K562 (cell line): Measurements from ENCODE around the gene MME. TPM values are rescaled to one million over a fixed set of nuclear protein-coding genes. Genes with fewer than 3 reads are reported as not detected.

Experiments
- ATAC-seq: fragments of 200-7000 bp; cut with Tn5 transposase; 3 replicates; pipeline ENCODE4 v1.9.1; 2020; ENCODE audit warnings: moderate library complexity
- BruUV-seq: library from RNA; stranded (reverse); fragments of 400-500 nt; replicated peaks from 2 replicates; lab custom pipeline; 2021; lab: Mats Ljungman, UMichigan
- CTCF ChIA-PET: fragments of 300-600 bp; formaldehyde crosslinking; extraction: SDS; loops from one replicate; lab custom pipeline; 2021; ENCODE audit warnings: low intra/inter-chr PET ratio; lab: Yijun Ruan, JAX
- POLR2A ChIA-PET: fragments of 300-600, 350-650 bp; sonication (Branson Sonifier 250); formaldehyde crosslinking; extraction: SDS; loops from one replicate; lab custom pipeline; 2021; ENCODE audit warnings: antibody characterized with exemption, inconsistent platforms; lab: Yijun Ruan, JAX
- DNase-seq, 4 experiments: peaks; one replicate each; pipeline versions ENCODE4 v3.0.0 to v3.0.0-alpha.2; 2011 to 2018; ENCODE audit warnings: low spot score in 3 of 4, mixed read lengths in 3 of 4; ENCODE audit errors: extremely low read depth in 1 of 4
- FAIRE-seq: peaks from 2 replicates; lab custom pipeline; 2011; peaks lifted over from hg19 to GRCh38; lab: Jason Lieb, UNC
- H2AFZ ChIP-seq: 2 replicates; pipeline ENCODE4 v1.6.0; 2011; ENCODE audit warnings: low read depth, low read length, control low read depth, inconsistent platforms
- H3K27ac ChIP-seq: fragments of 200-600 bp; 3 replicates; pipeline ENCODE4 v1.8.0; 2011; ENCODE audit warnings: low read depth, mild to moderate bottlenecking, control low read depth, inconsistent platforms, low read length, moderate library complexity, mixed read lengths; ENCODE audit errors: extremely low read depth
- H3K27me3 ChIP-seq, 2 experiments: fragments of 300-600 bp in 1 of 2; 2 replicates in 1 of 2; 3 replicates in 1 of 2; pipeline versions ENCODE4 v1.6.0 to v1.8.0; 2011; ENCODE audit warnings: inconsistent platforms in 2 of 2, low read length in 2 of 2, mild to moderate bottlenecking in 1 of 2, mixed read lengths in 1 of 2, moderate library complexity in 1 of 2; ENCODE audit not compliant: control insufficient read depth in 2 of 2, insufficient read depth in 2 of 2
- H3K36me3 ChIP-seq: fragments of 300-600 bp; 3 replicates; pipeline ENCODE4 v1.8.0; 2011; ENCODE audit warnings: mild to moderate bottlenecking, low read length, inconsistent platforms; ENCODE audit not compliant: control insufficient read depth, insufficient read depth
- H3K4me1 ChIP-seq, 2 experiments: fragments of 200-600 bp in 1 of 2; replicated peaks in 1 of 2; 2 replicates in 1 of 2; 3 replicates in 1 of 2; pipeline versions ENCODE4 v1.5.1 to v1.8.0; 2011; ENCODE audit warnings: inconsistent platforms in 2 of 2, low read length in 2 of 2, mild to moderate bottlenecking in 1 of 2, mixed read lengths in 1 of 2, moderate library complexity in 1 of 2; ENCODE audit not compliant: control insufficient read depth in 2 of 2, insufficient read depth in 2 of 2
- H3K4me2 ChIP-seq: 2 replicates; pipeline ENCODE4 v1.6.1; 2011; ENCODE audit warnings: low read length, control low read depth, inconsistent platforms, mixed read lengths; ENCODE audit not compliant: insufficient read depth
- H3K4me3 ChIP-seq: fragments of 200-600 bp; sonication (generic), shearing (Covaris generic); 2 replicates; pipeline ENCODE4 v1.5.1; 2016; ENCODE audit warnings: control low read depth, inconsistent platforms
- H3K79me2 ChIP-seq: fragments of 200-600 bp; 3 replicates; pipeline ENCODE4 v1.8.0; 2011; ENCODE audit warnings: low read length, inconsistent platforms; ENCODE audit not compliant: control insufficient read depth, insufficient read depth
- H3K9ac ChIP-seq, 2 experiments: 2 replicates each; pipeline versions ENCODE4 v1.6.0 to v1.6.1; 2011; ENCODE audit warnings: low read depth in 2 of 2, low read length in 2 of 2, control low read depth in 1 of 2, inconsistent platforms in 1 of 2, mild to moderate bottlenecking in 1 of 2, mixed read lengths in 1 of 2; ENCODE audit not compliant: insufficient read depth in 1 of 2
- H3K9me1 ChIP-seq: one replicate; pipeline ENCODE4 v1.6.0; 2011; ENCODE audit warnings: inconsistent platforms, mild to moderate bottlenecking, low read length, moderate library complexity; ENCODE audit not compliant: control insufficient read depth, insufficient read depth
- H3K9me3 ChIP-seq: replicated peaks from 2 replicates; pipeline ENCODE4 v1.5.1; 2011; ENCODE audit warnings: low read depth, low read length, inconsistent platforms; ENCODE audit not compliant: control insufficient read depth, insufficient read depth
- H4K20me1 ChIP-seq: replicated peaks from 2 replicates; pipeline ENCODE4 v1.6.1; 2011; ENCODE audit warnings: low read length, inconsistent platforms, mixed read lengths; ENCODE audit not compliant: control insufficient read depth, insufficient read depth
- CBX2 ChIP-seq: fragments of 200-600 bp; sonication (generic); IDR thresholded peaks from one replicate; pipeline ENCODE4 v1.6.1; 2012; ENCODE audit warnings: mild to moderate bottlenecking, low read length, inconsistent platforms; ENCODE audit not compliant: insufficient read depth, poor library complexity, severe bottlenecking
- CEBPG ChIP-seq, 3 experiments: fragments of 200-800 bp in 1 of 3; sonication (Bioruptor generic) in 1 of 3; sonication (generic) in 1 of 3; formaldehyde crosslinking in 1 of 3; IDR thresholded peaks in 2 of 3; conservative IDR thresholded peaks in 1 of 3; 2 replicates each; pipeline versions ENCODE4 v1.6.1 to v1.8.0; 2016 to 2022; ENCODE audit warnings: missing compliant biosample characterization in 2 of 3, missing genetic modification characterization in 2 of 3, mild to moderate bottlenecking in 1 of 3, missing genetic modification reagents in 1 of 3
- CHD4 ChIP-seq: fragments of 200-600 bp; sonication (generic); IDR thresholded peaks from 3 replicates; pipeline ENCODE4 v1.6.1; 2012; ENCODE audit warnings: low read depth, mild to moderate bottlenecking, mixed read lengths, low read length, inconsistent platforms; ENCODE audit not compliant: insufficient read depth, insufficient replicate concordance, poor library complexity, severe bottlenecking
- FOSL1 ChIP-seq: fragments of 200-800 bp; sonication (Bioruptor generic); conservative IDR thresholded peaks from 2 replicates; pipeline ENCODE4 v1.6.1; 2016; ENCODE audit warnings: missing genetic modification characterization, missing compliant biosample characterization
- GABPA ChIP-seq: fragments of 200-800 bp; sonication (Bioruptor generic); conservative IDR thresholded peaks from 2 replicates; pipeline ENCODE4 v1.6.1; 2016; ENCODE audit warnings: low read depth, missing genetic modification characterization, missing compliant biosample characterization
- GATAD2A ChIP-seq: fragments of 450-650 bp; IDR thresholded peaks from 2 replicates; pipeline ENCODE4 v1.6.1; 2017
- HMGXB4 ChIP-seq: sonication (generic); formaldehyde crosslinking; IDR thresholded peaks from 2 replicates; pipeline ENCODE4 v1.8.1; 2023; ENCODE audit warnings: mild to moderate bottlenecking, missing genetic modification reagents
- MAZ ChIP-seq, 2 experiments: fragments of 450-650 bp in 1 of 2; sonication (generic) in 1 of 2; formaldehyde crosslinking; IDR thresholded peaks in 1 of 2; conservative IDR thresholded peaks in 1 of 2; 2 replicates each; pipeline versions ENCODE4 v1.4.0 to v1.5.0; 2020; ENCODE audit warnings: mild to moderate bottlenecking in 1 of 2, missing genetic modification reagents in 1 of 2
- MCM5 ChIP-seq: fragments of 450-650 bp; IDR thresholded peaks from 2 replicates; pipeline ENCODE4 v1.6.1; 2016; ENCODE audit warnings: low read depth
- NRF1 ChIP-seq, 2 experiments: fragments of 450-650 bp; IDR thresholded peaks in 1 of 2; conservative IDR thresholded peaks in 1 of 2; 2 replicates each; pipeline ENCODE4 v1.6.1; 2014; ENCODE audit warnings: mild to moderate bottlenecking in 2 of 2
- SFPQ ChIP-seq: fragments of 200-400 bp; formaldehyde crosslinking; IDR thresholded peaks from 2 replicates; pipeline ENCODE4 v1.6.1; 2017; ENCODE audit warnings: mild to moderate bottlenecking, low read depth, low read length, moderate library complexity
- ZBTB8A ChIP-seq: fragments of 450-650 bp; IDR thresholded peaks from 2 replicates; pipeline ENCODE4 v1.6.1; 2018; ENCODE audit warnings: mild to moderate bottlenecking, moderate library complexity; ENCODE audit not compliant: partially characterized antibody
- ZNF175 ChIP-seq: fragments of 200-800 bp; sonication (Bioruptor generic); IDR thresholded peaks from 2 replicates; pipeline ENCODE4 v1.6.1; 2016; ENCODE audit warnings: low read depth, mild to moderate bottlenecking, missing genetic modification characterization, missing compliant biosample characterization
- ZNF707 ChIP-seq: fragments of 250-450 bp; sonication (Bioruptor Pico); conservative IDR thresholded peaks from 2 replicates; pipeline ENCODE4 v1.8.0; 2022; ENCODE audit warnings: inconsistent platforms, mild to moderate bottlenecking, moderate library complexity
- WGBS: fragments of 100-300 bp; shearing (Covaris generic); methylation state at CpG from one replicate; pipeline ENCODE4 v1.1.6; 2016; ENCODE audit warnings: low coverage, mixed read lengths; ENCODE audit not compliant: insufficient coverage; ENCODE audit errors: missing lambda C conversion rate; 5-methylcytosine and 5-hydroxymethylcytosine counted together
- in situ Hi-C: fragments of 300-500 bp; cut with MboI; formaldehyde crosslinking; loops from 4 replicates; pipeline ENCODE4 v1.15.0; 2018; ENCODE audit warnings: inconsistent platforms, mixed read lengths
- intact Hi-C: fragments of 100-400 bp; cut with micrococcal nuclease; formaldehyde crosslinking; loops from 2 replicates; pipeline ENCODE4 v1.14.2; 2022
- polyA plus RNA-seq, 8 experiments: library from polyadenylated mRNA; depleted of rRNA in 4 of 8; stranded (reverse) in 5 of 8; unstranded in 3 of 8; fragments of >200 nt; fragmentation: Nextera tagmentation in 2 of 8; fragmentation: Illumina TruSeq in 1 of 8; extraction: Ambion mirVana in 2 of 8; extraction: Trizol in 1 of 8; gene quantifications; 2 replicates each; pipeline versions ENCODE4 v1.2.1 to v1.2.3, GENCODE V29; 2011 to 2014; ENCODE audit warnings: inconsistent platforms in 1 of 8, missing spikeins in 1 of 8
- total RNA-seq, 7 experiments: library from RNA; depleted of rRNA in 6 of 7; stranded (reverse); fragments of >200 nt in 6 of 7; fragmentation: Illumina TruSeq in 2 of 7; extraction: Trizol in 2 of 7; gene quantifications; 2 replicates each; pipeline versions ENCODE4 v1.2.1 to v1.2.3, GENCODE V29; 2011 to 2021; ENCODE audit warnings: low replicate concordance in 1 of 7

MME gene
- total and polyA plus RNA-seq, 9 of the 15 experiments (the other 6 are each of a cell fraction or from before 2014, with no cell fraction given) = 0.80 to 8.6 (median 2.5) TPM

- TF ChIP-seq HMGXB4 (CRISPR knock-in tag) = no peak
- TF ChIP-seq CHD4 = no peak
- no peak for TF ChIP-seq CEBPG (CRISPR knock-in tag; IDR thresholded peaks at IDR 0.05)
- peak in 1 of 2 experiments; percentile 71; a peak in 2 of 4 replicates for TF ChIP-seq CEBPG (tag; conservative IDR thresholded peaks at IDR 0.05 in 1 of 2, IDR thresholded peaks at IDR 0.05 in 1 of 2)
- no peak for TF ChIP-seq GATAD2A
- no peak for TF ChIP-seq CBX2
- no peak for TF ChIP-seq ZBTB8A
Measured at GRCh38 chr3:155065537-155065936, 14.6 kb upstream of the MME start (continued).

GRCh38 chr3:155069729-155070128, 10.4 kb upstream of the MME start:
- H3K4me2 ChIP-seq = no peak overlapping the region
- 15% methylated on average over 3 of the region's 3 CpGs for WGBS
- in situ Hi-C loops (no loop called here), intact Hi-C loops (no loop called here)
- H2AFZ ChIP-seq = peak overlapping the region; percentile 64
- H3K79me2 ChIP-seq = no peaks in the 10 kb centered on the region
- H3K27ac ChIP-seq = no peak overlapping the region
- H3K27me3 ChIP-seq = no peaks in the 10 kb centered on the region
- CTCF ChIA-PET = no interaction called here
- H3K4me1 ChIP-seq = peaks cover 0 to 9% of the 10 kb centered on the region in 2 experiments; a peak in 1 of 5 replicates
- FAIRE-seq (no peak), ATAC-seq (no peak), DNase-seq (no peak)
- H4K20me1 ChIP-seq = no peaks in the 10 kb centered on the region
- no peaks in the 10 kb centered on the region for H3K9me3 ChIP-seq
- no peaks in the 10 kb centered on the region for H3K9me1 ChIP-seq
- H3K9ac ChIP-seq = no peak overlapping the region
- POLR2A ChIA-PET = no interaction called here
- no TSS peak for BruUV-seq
- no peak overlapping the region for H3K4me3 ChIP-seq
- H3K36me3 ChIP-seq = no peaks in the 10 kb centered on the region
- TF ChIP-seq ZNF175 (CRISPR knock-in tag) (peak; percentile 85; the same call in 1 of the 2 replicates), FOSL1 (tag) (no peak), MCM5 (no peak), MAZ (CRISPR knock-in tag; conservative IDR thresholded peaks at IDR 0.05 in 1 of 2, IDR thresholded peaks at IDR 0.05 in 1 of 2) (no peak), SFPQ (no peak), NRF1 (conservative IDR thresholded peaks at IDR 0.05 in 1 of 2, IDR thresholded peaks at IDR 0.05 in 1 of 2) (no peak), GABPA (tag) (peak; percentile 51), ZNF707 (CRISPR knock-in tag) (no peak)
